ELR (cell line): Measurements from ENCODE around the gene SCRT2.
"Not testable (repeated sequence)": the region's sequence is repeated elsewhere in the genome, so short reads cannot be mapped to it uniquely, and the experiment has no call there.

Experiments
- DNase-seq: peaks from one replicate; pipeline ENCODE4 v3.0.0-alpha.2; 2015; ENCODE audit warnings: low read depth

Gene SCRT2

GRCh38 chr20:701401-702129 lies 26.0 kb upstream of the SCRT2 start:
- no peak for DNase-seq

- DNase-seq: no peak
Observed at GRCh38 chr20:699811-700338, 24.3 kb upstream of the SCRT2 start.

- DNase-seq: no peak
Observed at GRCh38 chr20:699342-699741, 23.7 kb upstream of the SCRT2 start.

GRCh38 chr20:698276-698675 lies 22.7 kb upstream of the SCRT2 start:
- no peak for DNase-seq

GRCh38 chr20:697826-698225 lies 22.2 kb upstream of the SCRT2 start:
- no peak for DNase-seq

GRCh38 chr20:695165-695866 lies 19.7 kb upstream of the SCRT2 start:
- no peak for DNase-seq

GRCh38 chr20:694496-694895 lies 18.9 kb upstream of the SCRT2 start:
- no peak for DNase-seq

GRCh38 chr20:693786-694185 lies 18.2 kb upstream of the SCRT2 start:
- not testable (repeated sequence) for DNase-seq

- DNase-seq: no peak
Observed at GRCh38 chr20:692044-692443, 16.4 kb upstream of the SCRT2 start.

- no peak for DNase-seq
Observed at GRCh38 chr20:689947-690346, 14.3 kb upstream of the SCRT2 start.

- DNase-seq: no peak
Observed at GRCh38 chr20:689348-689747, 13.7 kb upstream of the SCRT2 start.

GRCh38 chr20:688809-689212 lies 13.2 kb upstream of the SCRT2 start:
- DNase-seq: peak; percentile 42

GRCh38 chr20:687468-688203 lies 12.0 kb upstream of the SCRT2 start:
- no peak for DNase-seq

GRCh38 chr20:684676-685319 lies 9.2 kb upstream of the SCRT2 start:
- no peak for DNase-seq

GRCh38 chr20:682123-682522 lies 6.5 kb upstream of the SCRT2 start:
- no peak for DNase-seq

- no peak for DNase-seq
Observed at GRCh38 chr20:680638-681187, 5.1 kb upstream of the SCRT2 start.

GRCh38 chr20:677957-678356 lies 2.4 kb upstream of the SCRT2 start:
- DNase-seq: no peak

GRCh38 chr20:676967-677366 lies 1.4 kb upstream of the SCRT2 start:
- DNase-seq: no peak

- DNase-seq: no peak
Observed at GRCh38 chr20:676315-676937, 824 bp upstream of the SCRT2 start.

GRCh38 chr20:675033-675452 lies 559 bp downstream of the SCRT2 start:
- no peak for DNase-seq

- no peak for DNase-seq
Observed at GRCh38 chr20:673603-674001, 2.0 kb downstream of the SCRT2 start.
